ENCODE results near the gene SPINT2. TPM values are rescaled to one million over a fixed set of nuclear protein-coding genes. Genes with fewer than 3 reads are reported as not detected.
"Not testable (repeated sequence)": the region's sequence is repeated elsewhere in the genome, so short reads cannot be mapped to it uniquely, and the experiment has no call there.

Gene SPINT2
- total and polyA plus RNA-seq, 4 donors = 95.5 to 242 (median 162) TPM

- Histone ChIP-seq H3K4me1 (ENCODE audit: control insufficient read depth, insufficient read depth, low read length) (peaks cover 44% of the 10 kb centered on the region), H3K27me3 (ENCODE audit: control insufficient read depth, insufficient read depth, low read length) (peaks cover 6% of the 10 kb centered on the region), H3K27ac (ENCODE audit: low read depth, low read length) (peak overlapping the region; percentile 83), H3K36me3 (ENCODE audit: control insufficient read depth, insufficient read depth, low read length) (no peaks in the 10 kb centered on the region), H3K4me3 (ENCODE audit: low read depth, low read length) (no peak overlapping the region), H3K9me3 (ENCODE audit: control insufficient read depth, insufficient read depth, low read length) (no peaks in the 10 kb centered on the region)
- peak in 2 of 6 donors; percentile 49 to 78 for DNase-seq (ENCODE audit: low read depth in 4 of 6, low spot score in 6 of 6)
- WGBS (ENCODE audit: insufficient coverage) = 21% methylated on average over 14 of the region's 18 CpGs
These were observed 13.4 kb upstream of the SPINT2 start for GRCh38 chr19:38250821-38251563.

- Histone ChIP-seq H3K4me1 (ENCODE audit: control insufficient read depth, insufficient read depth, low read length) (peaks cover 48% of the 10 kb centered on the region), H3K36me3 (ENCODE audit: control insufficient read depth, insufficient read depth, low read length) (no peaks in the 10 kb centered on the region), H3K9me3 (ENCODE audit: control insufficient read depth, insufficient read depth, low read length) (no peaks in the 10 kb centered on the region), H3K27ac (ENCODE audit: low read depth, low read length) (peak overlapping the region; percentile 83), H3K4me3 (ENCODE audit: low read depth, low read length) (no peak overlapping the region), H3K27me3 (ENCODE audit: control insufficient read depth, insufficient read depth, low read length) (peaks cover 10% of the 10 kb centered on the region)
- DNase-seq (ENCODE audit: low read depth in 4 of 6, low spot score in 6 of 6) = peak in 1 of 6 donors; percentile 52
- WGBS (ENCODE audit: insufficient coverage) = 19% methylated on average over 10 of the region's 10 CpGs
These were observed 12.8 kb upstream of the SPINT2 start for GRCh38 chr19:38251564-38252051.

- Histone ChIP-seq H3K4me1 (ENCODE audit: control insufficient read depth, insufficient read depth, low read length) (peaks cover 52% of the 10 kb centered on the region), H3K27ac (ENCODE audit: low read depth, low read length) (peak overlapping the region; percentile 83)
- 89% methylated on average over 3 of the region's 5 CpGs for WGBS (ENCODE audit: insufficient coverage)
These were observed 12.0 kb upstream of the SPINT2 start for GRCh38 chr19:38252385-38252784.

GRCh38 chr19:38252941-38253691 lies 11.3 kb upstream of the SPINT2 start:
- Histone ChIP-seq H3K36me3 (ENCODE audit: control insufficient read depth, insufficient read depth, low read length) (no peaks in the 10 kb centered on the region), H3K27ac (ENCODE audit: low read depth, low read length) (peak overlapping the region; percentile 83), H3K27me3 (ENCODE audit: control insufficient read depth, insufficient read depth, low read length) (peaks cover 14% of the 10 kb centered on the region), H3K4me1 (ENCODE audit: control insufficient read depth, insufficient read depth, low read length) (peaks cover 52% of the 10 kb centered on the region), H3K9me3 (ENCODE audit: control insufficient read depth, insufficient read depth, low read length) (no peaks in the 10 kb centered on the region), H3K4me3 (ENCODE audit: low read depth, low read length) (no peak overlapping the region)
- 25% methylated on average over 18 of the region's 21 CpGs for WGBS (ENCODE audit: insufficient coverage)
- peak in 2 of 6 donors; percentile 53 to 72 for DNase-seq (ENCODE audit: low read depth in 4 of 6, low spot score in 6 of 6)

More at GRCh38 chr19:38252385-38252784, 12.0 kb upstream of the SPINT2 start:
- DNase-seq (ENCODE audit: low read depth in 4 of 6, low spot score in 6 of 6) = no peak
- Histone ChIP-seq H3K4me3 (ENCODE audit: low read depth, low read length) (no peak overlapping the region), H3K9me3 (ENCODE audit: control insufficient read depth, insufficient read depth, low read length) (no peaks in the 10 kb centered on the region), H3K36me3 (ENCODE audit: control insufficient read depth, insufficient read depth, low read length) (no peaks in the 10 kb centered on the region), H3K27me3 (ENCODE audit: control insufficient read depth, insufficient read depth, low read length) (peaks cover 14% of the 10 kb centered on the region)

GRCh38 chr19:38253788-38254187 lies 10.6 kb upstream of the SPINT2 start:
- Histone ChIP-seq H3K4me1 (ENCODE audit: control insufficient read depth, insufficient read depth, low read length) (peaks cover 52% of the 10 kb centered on the region), H3K27me3 (ENCODE audit: control insufficient read depth, insufficient read depth, low read length) (peaks cover 14% of the 10 kb centered on the region), H3K27ac (ENCODE audit: low read depth, low read length) (peak overlapping the region; percentile 83), H3K9me3 (ENCODE audit: control insufficient read depth, insufficient read depth, low read length) (no peaks in the 10 kb centered on the region), H3K36me3 (ENCODE audit: control insufficient read depth, insufficient read depth, low read length) (no peaks in the 10 kb centered on the region), H3K4me3 (ENCODE audit: low read depth, low read length) (no peak overlapping the region)
- no peak for DNase-seq (ENCODE audit: low read depth in 4 of 6, low spot score in 6 of 6)
- 88% methylated on average over 5 of the region's 5 CpGs for WGBS (ENCODE audit: insufficient coverage)

GRCh38 chr19:38255383-38256014 lies 8.9 kb upstream of the SPINT2 start:
- peak overlapping the region; percentile 29 for H3K4me3 ChIP-seq (ENCODE audit: low read depth, low read length)
- WGBS (ENCODE audit: insufficient coverage) = 39% methylated on average over 16 of the region's 17 CpGs
- no peaks in the 10 kb centered on the region for H3K36me3 ChIP-seq (ENCODE audit: control insufficient read depth, insufficient read depth, low read length)
- DNase-seq (ENCODE audit: low read depth in 4 of 6, low spot score in 6 of 6) = peak in 1 of 6 donors; percentile 45
- H3K27ac ChIP-seq (ENCODE audit: low read depth, low read length) = peak overlapping the region; percentile 11
- H3K9me3 ChIP-seq (ENCODE audit: control insufficient read depth, insufficient read depth, low read length) = no peaks in the 10 kb centered on the region
- peaks cover 52% of the 10 kb centered on the region for H3K4me1 ChIP-seq (ENCODE audit: control insufficient read depth, insufficient read depth, low read length)
- peaks cover 14% of the 10 kb centered on the region for H3K27me3 ChIP-seq (ENCODE audit: control insufficient read depth, insufficient read depth, low read length)

GRCh38 chr19:38261942-38262341 lies 2.4 kb upstream of the SPINT2 start:
- H3K4me3 ChIP-seq (ENCODE audit: low read depth, low read length); H3K36me3 ChIP-seq (ENCODE audit: control insufficient read depth, insufficient read depth, low read length); H3K27ac ChIP-seq (ENCODE audit: low read depth, low read length); DNase-seq (ENCODE audit: low read depth in 4 of 6, low spot score in 6 of 6); H3K9me3 ChIP-seq (ENCODE audit: control insufficient read depth, insufficient read depth, low read length): not testable (repeated sequence)
- H3K27me3 ChIP-seq (ENCODE audit: control insufficient read depth, insufficient read depth, low read length) = peaks cover 14% of the 10 kb centered on the region
- peaks cover 20% of the 10 kb centered on the region for H3K4me1 ChIP-seq (ENCODE audit: control insufficient read depth, insufficient read depth, low read length)
- 97% methylated on average over 12 of the region's 12 CpGs for WGBS (ENCODE audit: insufficient coverage)

GRCh38 chr19:38262585-38263268 lies 1.6 kb upstream of the SPINT2 start:
- Histone ChIP-seq H3K9me3 (ENCODE audit: control insufficient read depth, insufficient read depth, low read length) (no peaks in the 10 kb centered on the region), H3K4me3 (ENCODE audit: low read depth, low read length) (no peak overlapping the region), H3K27ac (ENCODE audit: low read depth, low read length) (no peak overlapping the region), H3K27me3 (ENCODE audit: control insufficient read depth, insufficient read depth, low read length) (peaks cover 14% of the 10 kb centered on the region), H3K36me3 (ENCODE audit: control insufficient read depth, insufficient read depth, low read length) (no peaks in the 10 kb centered on the region), H3K4me1 (ENCODE audit: control insufficient read depth, insufficient read depth, low read length) (peaks cover 22% of the 10 kb centered on the region)
- DNase-seq (ENCODE audit: low read depth in 4 of 6, low spot score in 6 of 6) = no peak
- 100% methylated on average over 2 of the region's 7 CpGs for WGBS (ENCODE audit: insufficient coverage)

Data from spinal cord (tissue), 10 donors.